Measurements from ENCODE around the gene DDX23. TPM values are rescaled to one million over a fixed set of nuclear protein-coding genes. Genes with fewer than 3 reads are reported as not detected.

Gene DDX23
- 119 and 124 TPM in 2 replicates for total RNA-seq
- long read RNA-seq, transcript DDX23-201 (17 exons, 3,248 nt), result major isoform, 67 of 112 reads
- long read RNA-seq, partial matches to known transcripts, result 36 of 112 reads
- long read RNA-seq, other reads (novel, unspliced or antisense), result 9 of 112 reads

DNA sequence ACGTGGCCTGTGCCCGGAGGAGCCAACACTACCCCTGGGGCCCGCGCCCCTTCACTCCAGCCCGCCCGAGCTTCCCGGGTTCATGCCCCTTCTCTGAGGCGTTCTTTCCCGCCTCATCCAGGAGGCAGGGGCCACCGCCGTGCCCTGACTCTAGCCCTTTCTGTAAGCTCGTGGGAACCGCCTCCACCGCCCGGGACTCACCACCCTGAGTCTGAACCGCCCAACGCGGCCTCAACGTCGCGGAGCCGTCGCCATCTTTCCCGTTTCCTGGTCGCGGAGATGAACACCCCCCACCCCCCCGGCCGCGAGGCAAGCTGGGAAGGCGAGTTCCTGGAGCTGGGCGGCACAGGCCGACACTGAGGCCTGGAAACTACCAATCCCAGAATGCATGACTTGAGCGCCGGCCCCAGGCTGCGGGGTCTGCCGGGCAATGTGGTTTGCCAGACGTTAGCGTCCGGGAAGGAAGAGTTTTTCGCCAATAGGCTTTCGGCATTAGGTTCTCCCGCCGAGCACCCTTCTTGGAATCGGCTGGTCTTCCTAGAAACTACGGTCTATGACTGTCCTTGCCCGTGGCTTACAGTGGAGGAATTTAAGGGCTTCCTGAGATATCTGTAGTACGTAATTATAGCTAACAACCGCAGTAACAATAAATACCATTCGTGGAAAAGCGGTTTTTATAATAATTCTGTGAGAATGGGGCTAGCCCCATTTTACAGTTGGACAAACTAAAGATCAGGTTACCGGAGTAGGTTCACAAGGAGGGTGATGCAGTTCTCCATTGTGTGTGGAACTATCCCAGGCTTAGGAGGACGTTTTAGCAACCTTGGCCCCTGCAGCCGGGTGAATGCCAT, at the start of gene DDX23:
DDX23 (minus strand) TSS at position 281 of the 851 bp plus-strand sequence. CDS start 6,381 bp downstream, outside the sequence.
- TF ChIP-seq, protein P1, sequence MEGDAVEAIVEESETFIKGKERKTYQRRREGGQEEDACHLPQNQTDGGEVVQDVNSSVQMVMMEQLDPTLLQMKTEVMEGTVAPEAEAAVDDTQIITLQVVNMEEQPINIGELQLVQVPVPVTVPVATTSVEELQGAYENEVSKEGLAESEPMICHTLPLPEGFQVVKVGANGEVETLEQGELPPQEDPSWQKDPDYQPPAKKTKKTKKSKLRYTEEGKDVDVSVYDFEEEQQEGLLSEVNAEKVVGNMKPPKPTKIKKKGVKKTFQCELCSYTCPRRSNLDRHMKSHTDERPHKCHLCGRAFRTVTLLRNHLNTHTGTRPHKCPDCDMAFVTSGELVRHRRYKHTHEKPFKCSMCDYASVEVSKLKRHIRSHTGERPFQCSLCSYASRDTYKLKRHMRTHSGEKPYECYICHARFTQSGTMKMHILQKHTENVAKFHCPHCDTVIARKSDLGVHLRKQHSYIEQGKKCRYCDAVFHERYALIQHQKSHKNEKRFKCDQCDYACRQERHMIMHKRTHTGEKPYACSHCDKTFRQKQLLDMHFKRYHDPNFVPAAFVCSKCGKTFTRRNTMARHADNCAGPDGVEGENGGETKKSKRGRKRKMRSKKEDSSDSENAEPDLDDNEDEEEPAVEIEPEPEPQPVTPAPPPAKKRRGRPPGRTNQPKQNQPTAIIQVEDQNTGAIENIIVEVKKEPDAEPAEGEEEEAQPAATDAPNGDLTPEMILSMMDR (conservative IDR thresholded peaks at IDR 0.05), result no peak
- peak; percentile 80 for DNase-seq (ENCODE audit: low read depth, low spot score)
- Mint-ChIP-seq H3K27me3 (ENCODE audit: low read depth) (no peaks in the 10 kb centered on the region), H3K27ac (ENCODE audit: unreplicated experiment) (peak within 1 kb of the TSS; percentile 99), H3K9me3 (no peaks in the 10 kb centered on the region), H3K36me3 (ENCODE audit: low read depth) (no peaks in the 10 kb centered on the region), H3K4me1 (peaks cover 35% of the 10 kb centered on the region), H3K4me3 (peak within 1 kb of the TSS; percentile 95)

DNA sequence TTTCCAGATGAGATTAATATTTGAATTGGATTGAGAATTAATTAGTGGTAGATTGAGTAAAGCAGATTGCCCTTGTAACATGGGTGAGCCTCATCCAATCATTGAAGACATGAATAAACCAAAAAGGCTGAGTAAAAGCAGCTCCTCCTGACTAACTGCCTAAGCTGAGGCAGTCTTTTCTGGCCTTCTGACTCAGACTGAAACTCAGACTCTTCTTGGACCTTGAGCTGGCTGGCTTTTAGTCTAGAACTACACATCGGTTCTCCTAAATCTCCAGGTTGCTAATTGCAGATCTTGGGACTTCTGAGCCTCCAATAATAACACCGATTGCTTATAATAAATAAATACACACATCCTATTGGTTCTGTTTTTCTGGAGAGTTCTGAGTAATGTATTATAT, 49.3 kb upstream of the DDX23 start:
- H3K9me3 Mint-ChIP-seq, result no peaks in the 10 kb centered on the region
- H3K36me3 Mint-ChIP-seq (ENCODE audit: low read depth), result no peaks in the 10 kb centered on the region
- H3K4me3 Mint-ChIP-seq, result no peak overlapping the region
- peaks cover 22% of the 10 kb centered on the region for H3K27me3 Mint-ChIP-seq (ENCODE audit: low read depth)
- TF ChIP-seq, protein P1 (conservative IDR thresholded peaks at IDR 0.05), result no peak
- DNase-seq (ENCODE audit: low read depth, low spot score), result no peak
- peaks cover 8% of the 10 kb centered on the region for H3K4me1 Mint-ChIP-seq
- no peak overlapping the region for H3K27ac Mint-ChIP-seq (ENCODE audit: unreplicated experiment)

DNA sequence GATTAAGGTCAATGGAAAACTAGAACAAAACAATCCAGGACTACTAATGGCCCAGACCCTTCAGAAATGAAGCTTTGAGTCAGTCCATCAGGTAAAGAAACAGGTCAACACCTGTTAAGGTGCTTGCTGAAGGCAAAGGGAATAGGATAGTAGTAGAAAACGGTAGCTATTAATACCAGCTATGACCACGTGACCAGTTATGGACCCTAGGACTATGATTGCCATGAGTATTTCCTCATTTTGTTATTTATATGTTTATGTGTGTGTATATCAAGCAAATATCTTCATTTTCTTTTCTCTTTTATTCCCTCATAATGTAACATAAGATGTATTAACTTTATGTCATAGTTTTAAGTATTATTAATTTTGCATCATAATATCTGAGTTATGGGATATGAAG, 47.7 kb upstream of the DDX23 start:
- Mint-ChIP-seq H3K4me3 (no peak overlapping the region), H3K27ac (ENCODE audit: unreplicated experiment) (no peak overlapping the region), H3K36me3 (ENCODE audit: low read depth) (no peaks in the 10 kb centered on the region), H3K27me3 (ENCODE audit: low read depth) (peaks cover 19% of the 10 kb centered on the region), H3K4me1 (peaks cover 6% of the 10 kb centered on the region), H3K9me3 (no peaks in the 10 kb centered on the region)
- TF ChIP-seq, protein P1 (conservative IDR thresholded peaks at IDR 0.05), result no peak
- no peak for DNase-seq (ENCODE audit: low read depth, low spot score)

- Mint-ChIP-seq H3K9me3 (no peaks in the 10 kb centered on the region), H3K27me3 (ENCODE audit: low read depth) (peaks cover 37% of the 10 kb centered on the region), H3K4me1 (peaks cover 10% of the 10 kb centered on the region), H3K27ac (ENCODE audit: unreplicated experiment) (no peak overlapping the region), H3K4me3 (no peak overlapping the region), H3K36me3 (ENCODE audit: low read depth) (no peaks in the 10 kb centered on the region)
- TF ChIP-seq, protein P1 (conservative IDR thresholded peaks at IDR 0.05), result no peak
- no peak for DNase-seq (ENCODE audit: low read depth, low spot score)
These were observed 42.3 kb upstream of the DDX23 start for GRCh38 chr12:48894271-48894670.

DNA sequence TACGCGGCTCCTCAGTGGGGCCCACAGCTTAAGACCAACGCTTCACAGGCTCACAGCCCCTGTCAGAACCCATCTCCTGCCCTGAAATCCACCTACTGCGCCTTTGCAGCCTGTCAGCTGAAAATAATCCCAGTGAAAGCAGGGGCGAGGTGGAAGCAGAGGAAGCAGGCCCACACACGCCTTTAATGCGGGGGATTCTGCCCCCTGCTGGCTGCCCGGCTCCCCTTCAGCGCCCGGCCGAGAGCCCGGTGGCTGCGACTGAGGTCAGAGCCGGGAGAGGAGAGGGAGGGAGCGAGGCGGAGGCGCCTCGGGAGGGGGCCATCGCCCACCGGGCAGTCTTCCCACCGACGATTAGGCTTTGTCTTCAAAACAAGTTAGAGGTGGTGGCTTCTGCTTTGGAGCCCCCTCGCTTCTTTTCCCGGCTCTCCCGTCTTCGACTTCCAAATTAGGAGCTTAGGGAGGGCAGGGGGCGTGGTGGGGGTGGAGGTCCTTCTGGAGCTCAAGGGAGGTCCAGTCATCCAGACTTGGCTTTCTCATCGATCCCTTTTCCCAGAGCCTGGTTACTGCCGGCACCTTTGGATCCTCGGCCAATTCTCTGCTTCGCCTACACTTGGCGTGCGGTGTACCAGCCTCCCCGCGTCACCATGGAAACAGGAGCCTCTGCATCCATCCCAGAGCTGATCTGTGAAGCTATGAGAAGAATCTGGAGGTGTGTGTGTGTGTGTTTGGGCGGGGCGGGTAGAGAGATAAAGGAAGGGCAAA, 38.9 kb upstream of the DDX23 start:
- TF ChIP-seq, protein P1 (conservative IDR thresholded peaks at IDR 0.05), result peak; percentile 97
- Mint-ChIP-seq H3K27ac (ENCODE audit: unreplicated experiment) (peak overlapping the region; percentile 50), H3K36me3 (ENCODE audit: low read depth) (no peaks in the 10 kb centered on the region), H3K4me1 (peaks cover 10% of the 10 kb centered on the region), H3K9me3 (no peaks in the 10 kb centered on the region), H3K4me3 (peak overlapping the region; percentile 78), H3K27me3 (ENCODE audit: low read depth) (peaks cover 22% of the 10 kb centered on the region)
- DNase-seq (ENCODE audit: low read depth, low spot score), result peak; percentile 93
